Measurements from ENCODE around the gene AGBL5.

The AGBL5 gene

GRCh38 chr2:27039871-27040270, 11.6 kb upstream of the AGBL5 start:
- DNase-seq (ENCODE audit: low read depth): no peak
- no peak for TF ChIP-seq CTCF (IDR thresholded peaks at IDR 0.05; ENCODE audit: control insufficient read depth, extremely low read depth, insufficient read depth)
- no peak overlapping the region for H3K4me3 ChIP-seq (ENCODE audit: low read depth, low read length)

DNA sequence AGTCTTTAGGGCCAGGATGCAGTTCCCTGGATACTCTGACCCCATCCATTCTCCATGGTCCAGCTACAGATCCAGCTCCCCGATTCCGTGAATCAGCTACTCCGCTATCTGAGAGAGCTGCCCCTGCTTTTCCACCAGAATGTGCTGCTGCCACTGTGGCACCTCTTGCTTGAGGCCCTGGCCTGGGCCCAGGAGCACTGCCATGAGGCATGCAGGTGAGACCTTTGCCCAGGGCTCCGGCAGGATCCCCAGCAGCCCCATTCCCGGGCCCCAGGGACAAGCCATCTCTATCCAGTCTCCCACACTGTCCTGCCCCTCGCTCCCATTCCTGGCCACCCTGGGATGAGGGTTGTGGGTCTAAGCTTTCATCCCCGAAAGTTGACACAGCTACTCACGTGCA, 11.2 kb upstream of the AGBL5 start:
- H3K4me3 ChIP-seq (ENCODE audit: low read depth, low read length): no peak overlapping the region
- DNase-seq (ENCODE audit: low read depth): no peak
- no peak for TF ChIP-seq CTCF (IDR thresholded peaks at IDR 0.05; ENCODE audit: control insufficient read depth, extremely low read depth, insufficient read depth)

GRCh38 chr2:27041752-27042151, 9.7 kb upstream of the AGBL5 start:
- no peak for TF ChIP-seq CTCF (IDR thresholded peaks at IDR 0.05; ENCODE audit: control insufficient read depth, extremely low read depth, insufficient read depth)
- no peak overlapping the region for H3K4me3 ChIP-seq (ENCODE audit: low read depth, low read length)
- no peak for DNase-seq (ENCODE audit: low read depth)

DNA sequence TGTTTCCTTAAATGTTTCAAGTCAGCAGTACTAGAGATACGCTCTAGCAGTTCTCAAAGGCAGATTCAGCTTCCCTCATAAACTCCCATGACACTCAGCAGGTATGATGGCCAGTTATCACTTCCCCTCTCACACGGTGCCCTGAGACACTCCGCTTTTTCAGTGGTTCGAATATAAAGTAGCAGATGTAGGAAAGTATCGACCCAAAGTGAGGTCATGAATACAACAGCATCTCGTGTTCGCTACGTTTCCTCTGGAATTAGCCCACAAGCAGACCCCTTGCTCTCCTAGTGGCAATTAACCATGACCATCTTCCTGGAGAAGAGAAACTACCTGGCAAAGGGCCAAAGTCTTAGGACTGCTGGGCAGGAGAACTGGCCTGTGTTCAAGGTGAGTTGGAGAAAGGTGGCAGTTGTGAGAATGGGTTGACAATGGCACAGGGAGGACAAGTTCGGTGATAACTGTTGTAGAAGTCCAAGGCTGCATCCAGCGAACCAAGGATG, 9.3 kb upstream of the AGBL5 start:
- TF ChIP-seq CTCF (IDR thresholded peaks at IDR 0.05; ENCODE audit: control insufficient read depth, extremely low read depth, insufficient read depth): no peak
- DNase-seq (ENCODE audit: low read depth): no peak
- H3K4me3 ChIP-seq (ENCODE audit: low read depth, low read length): no peak overlapping the region

DNA sequence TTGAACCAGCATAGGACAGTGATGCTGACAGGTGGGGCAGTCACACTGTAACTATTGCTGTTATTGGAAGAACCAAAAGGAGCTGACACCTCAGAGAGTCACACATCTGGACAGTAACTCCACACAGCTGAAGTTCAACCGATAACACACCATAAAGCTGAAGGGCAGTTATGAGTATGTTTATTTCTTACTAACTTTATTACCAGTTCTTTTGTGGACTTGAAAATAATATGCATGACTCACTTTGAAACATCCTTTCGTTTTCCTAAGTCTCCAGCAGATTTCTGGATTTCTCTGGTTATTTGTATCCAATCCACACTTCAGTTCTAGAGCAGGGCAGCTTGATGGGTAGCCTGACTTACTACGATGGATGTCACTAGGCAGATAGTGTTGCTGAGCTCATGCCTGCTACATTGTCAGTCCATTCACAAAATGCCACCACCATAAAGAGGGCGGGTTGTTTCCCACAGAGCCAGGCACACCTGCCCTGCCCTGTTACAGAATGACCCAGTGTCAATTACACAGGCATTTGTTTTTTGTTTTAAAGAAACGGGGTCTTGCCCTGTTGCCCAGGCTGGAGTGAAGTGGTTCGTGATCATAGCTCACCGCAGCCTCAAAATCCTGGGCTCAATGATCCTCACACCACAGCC, 8.4 kb upstream of the AGBL5 start:
- no peak overlapping the region for H3K4me3 ChIP-seq (ENCODE audit: low read depth, low read length)
- no peak for DNase-seq (ENCODE audit: low read depth)
- no peak for TF ChIP-seq CTCF (IDR thresholded peaks at IDR 0.05; ENCODE audit: control insufficient read depth, extremely low read depth, insufficient read depth)

GRCh38 chr2:27049422-27050280, 1.8 kb upstream of the AGBL5 start:
- peak overlapping the region; percentile 92 for H3K4me3 ChIP-seq (ENCODE audit: low read depth, low read length)
- DNase-seq (ENCODE audit: low read depth): no peak
- no peak for TF ChIP-seq CTCF (IDR thresholded peaks at IDR 0.05; ENCODE audit: control insufficient read depth, extremely low read depth, insufficient read depth)

All from LNCaP clone FGC (cell line).